Epithelial cell of umbilical artery (primary cell): ENCODE data around the gene RER1. TPM values are rescaled to one million over a fixed set of nuclear protein-coding genes. Genes with fewer than 3 reads are reported as not detected.

ENCODE experiments used
- total RNA-seq: library from RNA; depleted of rRNA; stranded (reverse); fragments of >200 nt; gene quantifications from 2 replicates; pipeline ENCODE4 v1.2.3, GENCODE V29; 2014

The RER1 gene, protein sequence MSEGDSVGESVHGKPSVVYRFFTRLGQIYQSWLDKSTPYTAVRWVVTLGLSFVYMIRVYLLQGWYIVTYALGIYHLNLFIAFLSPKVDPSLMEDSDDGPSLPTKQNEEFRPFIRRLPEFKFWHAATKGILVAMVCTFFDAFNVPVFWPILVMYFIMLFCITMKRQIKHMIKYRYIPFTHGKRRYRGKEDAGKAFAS
- 64.3 and 73.7 TPM in 2 replicates for total RNA-seq

GRCh38 chr1:2391041-2391930 lies at the start of gene RER1, which contains the start of gene MORN1:
TSS of gene RER1 (plus strand) at chr1:2391841. CDS start at chr1:2395791, 3,950 bp downstream.
TSS of gene MORN1 (minus strand) at chr1:2391554. CDS start at chr1:2391533, 21 bp downstream.

GRCh38 chr1:2412395-2412772 lies 20.7 kb downstream of the RER1 start, which contains the start of gene PEX10:
TSS of gene PEX10 (minus strand) at chr1:2412564. CDS start at chr1:2412502, 62 bp downstream.

Other genes with a start within 250 kb of the RER1 start
- 14.1 and 15.9 TPM in 2 replicates for gene FAAP20, start 197.1 kb upstream of the RER1 start, total RNA-seq
- gene SKI, start 163.5 kb upstream of the RER1 start, total RNA-seq, result 14.0 TPM in 2 replicates
- gene MORN1, start 287 bp upstream of the RER1 start, total RNA-seq, result 4.2 and 6.2 TPM in 2 replicates
- gene PEX10, start 20.7 kb downstream of the RER1 start, total RNA-seq, result 27.4 and 33.1 TPM in 2 replicates
- not detected in 2 replicates for gene PLCH2, start 84.4 kb downstream of the RER1 start, total RNA-seq
- gene PANK4, start 134.8 kb downstream of the RER1 start, total RNA-seq, result 22.1 and 22.8 TPM in 2 replicates
- gene HES5, start 138.4 kb downstream of the RER1 start, total RNA-seq, result not detected in 2 replicates
- 13.0 and 26.1 TPM in 2 replicates for gene TNFRSF14, start 164.5 kb downstream of the RER1 start, total RNA-seq
- gene PRXL2B, start 194.9 kb downstream of the RER1 start, total RNA-seq, result 24.6 and 31.2 TPM in 2 replicates
- gene MMEL1, start 241.2 kb downstream of the RER1 start, total RNA-seq, result 1.5 and 3.9 TPM in 2 replicates